ENCODE data around the gene DOCK4.

Gene DOCK4

DNA sequence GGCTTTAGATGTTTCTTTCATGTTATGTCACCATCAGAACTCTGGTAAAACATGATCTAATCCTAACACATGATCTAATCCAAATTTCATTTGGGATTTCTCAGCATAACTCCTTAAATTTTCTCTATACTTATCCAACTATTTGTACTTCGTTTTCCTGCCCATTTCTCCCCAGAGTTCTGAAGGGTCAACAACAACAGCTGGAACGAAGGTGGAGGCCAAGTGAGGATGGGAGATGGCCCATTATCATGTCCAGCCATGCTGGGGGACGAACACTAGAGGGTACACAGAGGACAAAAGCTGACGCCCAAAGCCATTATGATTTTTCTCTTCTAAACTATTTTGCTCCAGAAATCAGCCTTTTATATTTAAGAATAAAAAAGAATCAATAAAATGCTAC is 185.4 kb downstream of the DOCK4 start:
- peaks cover 3% of the 10 kb centered on the region for H3K27me3 Mint-ChIP-seq
- H3K36me3 Mint-ChIP-seq = no peaks in the 10 kb centered on the region
- no peaks in the 10 kb centered on the region for H3K9me3 Mint-ChIP-seq (ENCODE audit: low read depth)
- H3K4me3 Mint-ChIP-seq = no peak overlapping the region
- no peaks in the 10 kb centered on the region for H3K4me1 Mint-ChIP-seq (ENCODE audit: low read depth)
- H3K27ac Mint-ChIP-seq = no peak overlapping the region

DNA sequence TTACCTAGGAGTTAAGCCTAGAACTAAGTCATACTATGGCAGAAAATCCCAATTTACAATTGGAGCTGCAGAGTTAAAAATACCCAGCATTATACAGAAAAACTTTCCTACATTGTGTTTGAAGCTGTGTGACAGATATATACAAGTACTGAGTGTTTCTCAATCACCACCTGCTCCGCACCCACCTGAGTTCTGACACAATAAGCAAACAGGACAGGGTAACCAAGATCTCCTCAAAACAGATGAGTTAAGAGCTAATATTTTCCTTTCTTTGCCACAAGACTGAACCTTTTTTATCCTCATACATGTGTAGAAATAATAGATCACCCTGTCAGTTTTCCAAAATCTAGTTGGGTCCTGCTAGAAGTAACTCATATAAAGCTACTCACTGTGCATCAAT is 186.3 kb downstream of the DOCK4 start:
- Mint-ChIP-seq H3K36me3 (no peaks in the 10 kb centered on the region), H3K4me1 (ENCODE audit: low read depth) (no peaks in the 10 kb centered on the region), H3K27ac (no peak overlapping the region), H3K27me3 (peaks cover 3% of the 10 kb centered on the region), H3K9me3 (ENCODE audit: low read depth) (no peaks in the 10 kb centered on the region), H3K4me3 (no peak overlapping the region)

DNA sequence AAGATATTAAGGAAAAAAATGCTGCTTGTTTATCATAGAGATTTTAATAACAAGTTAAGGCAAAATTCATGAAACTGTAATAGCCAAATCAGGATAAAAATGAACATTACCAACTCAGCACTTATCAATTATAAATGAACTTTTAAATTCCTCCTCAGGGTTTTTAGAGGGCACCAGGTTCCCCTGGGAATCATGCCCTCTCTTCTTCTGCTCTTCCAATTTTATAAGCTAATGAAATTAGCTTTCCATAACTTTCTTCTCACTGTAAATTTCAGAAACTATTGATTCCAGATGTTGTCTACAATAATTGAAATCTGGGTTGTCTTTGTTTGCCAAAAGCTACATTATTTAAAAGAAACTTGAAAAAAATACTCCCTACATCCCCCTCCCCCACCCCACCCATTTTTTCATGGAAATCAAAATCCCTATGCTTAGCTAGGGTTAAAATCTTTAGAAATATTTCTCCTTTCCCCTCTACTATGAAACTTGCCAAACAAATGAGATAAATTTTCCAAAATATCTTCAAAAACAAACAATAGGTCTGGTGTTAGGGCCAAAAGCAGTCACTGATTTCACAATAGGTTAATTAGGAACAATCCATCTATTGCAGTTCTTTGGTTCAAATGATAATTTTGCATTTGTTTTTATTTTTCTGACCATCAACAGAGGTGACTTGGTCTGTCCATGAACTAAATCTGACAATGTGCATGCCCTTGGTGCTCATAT is 187.7 kb downstream of the DOCK4 start:
- no peak overlapping the region for H3K4me3 Mint-ChIP-seq

DNA sequence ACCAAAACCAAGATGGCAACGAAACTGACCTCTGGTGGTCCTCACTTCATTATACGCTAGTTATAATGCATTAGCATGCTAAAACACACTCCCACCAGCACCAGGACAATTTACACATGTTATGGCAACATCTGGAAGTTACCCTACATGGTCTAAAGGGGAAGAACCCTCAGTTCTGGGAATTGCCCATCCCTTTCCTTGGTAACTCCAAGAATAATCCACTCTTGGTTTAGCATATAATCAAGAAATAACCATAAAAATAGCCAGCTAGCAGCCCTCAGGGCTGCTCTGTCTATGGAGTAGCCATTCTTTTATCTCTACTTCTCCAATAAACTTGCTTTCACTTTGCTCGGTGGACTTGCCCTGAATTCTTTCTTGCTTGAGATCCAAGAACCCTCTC is 191.1 kb downstream of the DOCK4 start:
- Mint-ChIP-seq H3K36me3 (no peaks in the 10 kb centered on the region), H3K4me3 (no peak overlapping the region), H3K27me3 (no peaks in the 10 kb centered on the region), H3K9me3 (ENCODE audit: low read depth) (no peaks in the 10 kb centered on the region), H3K4me1 (ENCODE audit: low read depth) (no peaks in the 10 kb centered on the region), H3K27ac (no peak overlapping the region)

More for the DNA sequence above, 187.7 kb downstream of the DOCK4 start:
- H3K27me3 Mint-ChIP-seq = no peaks in the 10 kb centered on the region
- no peaks in the 10 kb centered on the region for H3K4me1 Mint-ChIP-seq (ENCODE audit: low read depth)
- H3K9me3 Mint-ChIP-seq (ENCODE audit: low read depth) = no peaks in the 10 kb centered on the region
- no peaks in the 10 kb centered on the region for H3K36me3 Mint-ChIP-seq
- H3K27ac Mint-ChIP-seq = no peak overlapping the region

DNA sequence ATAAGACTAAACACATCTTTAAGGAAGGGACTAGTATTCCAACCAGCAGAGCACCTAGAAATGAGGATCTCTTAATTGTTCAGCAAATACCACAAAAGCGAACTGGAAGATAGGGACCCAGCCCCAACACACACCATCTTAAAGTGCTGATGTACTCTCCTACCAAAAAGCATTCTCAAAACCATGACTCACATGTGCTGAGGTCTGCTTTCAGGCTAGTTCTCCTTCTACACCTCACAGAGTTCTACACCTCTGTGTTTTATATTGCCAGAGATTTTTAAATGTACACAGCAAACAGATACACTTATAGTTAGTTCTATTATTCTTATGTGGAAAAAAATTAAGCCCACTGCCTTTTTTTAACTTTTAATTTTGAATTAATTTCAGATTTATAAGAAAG is 191.9 kb downstream of the DOCK4 start:
- Mint-ChIP-seq H3K27ac (no peak overlapping the region), H3K36me3 (no peaks in the 10 kb centered on the region), H3K9me3 (ENCODE audit: low read depth) (no peaks in the 10 kb centered on the region), H3K4me3 (no peak overlapping the region), H3K27me3 (no peaks in the 10 kb centered on the region), H3K4me1 (ENCODE audit: low read depth) (no peaks in the 10 kb centered on the region)

- no peaks in the 10 kb centered on the region for H3K36me3 Mint-ChIP-seq
- H3K4me3 Mint-ChIP-seq = no peak overlapping the region
- H3K9me3 Mint-ChIP-seq (ENCODE audit: low read depth) = no peaks in the 10 kb centered on the region
- no peaks in the 10 kb centered on the region for H3K27me3 Mint-ChIP-seq
- no peak overlapping the region for H3K27ac Mint-ChIP-seq
- no peaks in the 10 kb centered on the region for H3K4me1 Mint-ChIP-seq (ENCODE audit: low read depth)
Observed at GRCh38 chr7:112013274-112013673, 192.9 kb downstream of the DOCK4 start.

DNA sequence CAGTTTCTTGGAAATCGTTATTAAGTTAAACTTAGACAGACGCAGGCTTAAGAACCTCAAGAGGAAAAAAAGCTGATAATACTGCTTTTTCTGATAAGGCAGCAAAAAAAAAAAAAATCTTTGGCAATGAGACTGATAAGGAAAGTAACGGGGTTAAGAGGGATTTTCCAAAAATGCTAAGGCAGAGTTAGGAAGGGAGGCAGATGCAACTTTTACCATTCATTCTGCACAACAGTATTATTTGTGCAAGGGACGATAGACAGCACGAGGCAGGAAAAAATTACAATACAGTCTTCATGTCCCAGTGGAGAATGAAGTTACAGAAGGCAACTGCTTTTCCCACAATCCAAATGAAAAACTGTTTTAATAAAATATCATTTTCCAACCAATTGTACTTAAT is 194.0 kb downstream of the DOCK4 start:
- no peaks in the 10 kb centered on the region for H3K27me3 Mint-ChIP-seq
- H3K9me3 Mint-ChIP-seq (ENCODE audit: low read depth) = no peaks in the 10 kb centered on the region
- no peaks in the 10 kb centered on the region for H3K4me1 Mint-ChIP-seq (ENCODE audit: low read depth)
- no peak overlapping the region for H3K4me3 Mint-ChIP-seq
- no peak overlapping the region for H3K27ac Mint-ChIP-seq
- no peaks in the 10 kb centered on the region for H3K36me3 Mint-ChIP-seq

GRCh38 chr7:112010994-112011393 is 195.2 kb downstream of the DOCK4 start:
- H3K4me3 Mint-ChIP-seq = no peak overlapping the region
- H3K27me3 Mint-ChIP-seq = no peaks in the 10 kb centered on the region
- H3K9me3 Mint-ChIP-seq (ENCODE audit: low read depth) = no peaks in the 10 kb centered on the region
- H3K36me3 Mint-ChIP-seq = no peaks in the 10 kb centered on the region
- no peak overlapping the region for H3K27ac Mint-ChIP-seq
- H3K4me1 Mint-ChIP-seq (ENCODE audit: low read depth) = no peaks in the 10 kb centered on the region

DNA sequence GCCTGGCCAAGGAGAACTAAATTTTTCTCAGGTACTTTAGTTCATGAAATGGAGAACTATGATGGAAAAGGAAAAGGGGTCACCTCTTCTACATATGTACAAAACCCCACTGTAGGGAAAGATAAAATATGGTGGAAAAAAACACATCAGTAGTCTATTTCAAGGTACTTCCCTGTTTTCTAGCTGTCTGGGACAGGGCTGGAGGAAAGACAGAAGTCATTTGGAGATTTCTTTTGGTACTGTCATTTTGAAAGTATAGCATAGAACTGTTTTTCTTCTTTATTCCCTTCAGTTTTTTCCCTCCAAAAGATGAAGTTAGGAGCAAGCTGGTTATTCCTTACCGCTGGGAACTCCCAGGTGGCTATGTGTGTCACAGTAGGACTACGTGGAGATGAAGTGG is 196.1 kb downstream of the DOCK4 start:
- H3K9me3 Mint-ChIP-seq (ENCODE audit: low read depth) = no peaks in the 10 kb centered on the region
- no peaks in the 10 kb centered on the region for H3K4me1 Mint-ChIP-seq (ENCODE audit: low read depth)
- H3K36me3 Mint-ChIP-seq = no peaks in the 10 kb centered on the region
- H3K4me3 Mint-ChIP-seq = no peak overlapping the region
- no peaks in the 10 kb centered on the region for H3K27me3 Mint-ChIP-seq
- no peak overlapping the region for H3K27ac Mint-ChIP-seq

DNA sequence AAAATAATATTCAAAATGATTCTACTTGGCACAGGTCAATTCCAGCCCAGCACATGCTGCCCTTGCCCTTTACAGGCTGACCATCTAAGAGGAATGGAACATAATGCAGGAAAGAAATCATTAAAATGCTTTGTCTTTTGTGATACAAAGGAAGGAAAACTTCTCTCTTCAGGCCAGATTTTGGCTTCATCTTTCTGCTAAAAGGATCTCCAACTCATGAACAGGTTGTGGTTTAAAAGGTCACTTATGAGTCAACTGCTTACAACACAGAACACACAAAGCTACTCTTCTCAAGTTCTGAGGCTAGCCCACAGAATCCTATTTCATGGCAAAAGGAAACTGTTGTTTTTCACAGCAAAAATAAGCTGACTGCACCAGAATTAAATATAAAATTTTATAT is 197.1 kb downstream of the DOCK4 start:
- Mint-ChIP-seq H3K27ac (no peak overlapping the region), H3K27me3 (no peaks in the 10 kb centered on the region), H3K4me1 (ENCODE audit: low read depth) (no peaks in the 10 kb centered on the region), H3K4me3 (no peak overlapping the region), H3K9me3 (ENCODE audit: low read depth) (no peaks in the 10 kb centered on the region), H3K36me3 (no peaks in the 10 kb centered on the region)

DNA sequence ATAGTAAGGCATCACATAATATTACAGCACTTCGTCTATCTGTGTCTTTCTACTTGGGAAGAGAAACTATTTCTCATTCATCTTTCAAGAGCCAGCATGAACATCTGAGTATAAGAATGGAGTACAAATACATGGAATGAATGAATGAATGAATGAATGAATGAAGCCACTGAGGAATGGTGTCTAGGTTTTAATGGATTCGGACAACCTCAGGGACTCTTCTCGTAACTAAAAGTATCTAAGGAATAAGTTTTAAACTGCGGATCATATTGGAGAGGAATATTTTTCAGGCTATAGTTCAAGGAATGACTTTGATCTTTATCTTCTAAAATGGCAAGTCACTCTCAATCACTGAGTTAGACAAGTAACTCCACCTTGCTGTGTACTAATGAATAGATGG is 199.0 kb downstream of the DOCK4 start:
- Mint-ChIP-seq H3K27ac (no peak overlapping the region), H3K9me3 (ENCODE audit: low read depth) (no peaks in the 10 kb centered on the region), H3K4me1 (ENCODE audit: low read depth) (no peaks in the 10 kb centered on the region), H3K27me3 (no peaks in the 10 kb centered on the region), H3K4me3 (no peak overlapping the region), H3K36me3 (no peaks in the 10 kb centered on the region)

DNA sequence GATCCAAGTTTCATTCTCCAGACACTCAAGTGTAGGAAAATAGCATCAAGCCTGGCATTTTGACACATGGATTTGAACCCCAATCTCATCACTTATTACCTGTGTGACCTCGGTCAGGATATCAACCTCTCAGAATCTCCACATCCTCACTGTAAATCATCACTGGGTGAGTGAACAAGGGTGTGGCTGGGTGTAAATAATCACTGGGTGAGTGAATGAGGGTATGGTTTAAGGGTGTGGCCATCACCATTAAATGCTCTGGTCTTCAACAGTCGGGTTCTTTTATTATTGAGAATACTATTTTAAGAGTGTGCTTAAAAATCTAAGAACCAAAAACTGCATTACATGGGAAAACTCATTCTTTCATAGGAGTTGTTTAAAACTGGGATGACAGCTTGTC is 200.1 kb downstream of the DOCK4 start:
- no peaks in the 10 kb centered on the region for H3K36me3 Mint-ChIP-seq
- H3K9me3 Mint-ChIP-seq (ENCODE audit: low read depth) = no peaks in the 10 kb centered on the region
- H3K4me3 Mint-ChIP-seq = no peak overlapping the region
- no peaks in the 10 kb centered on the region for H3K27me3 Mint-ChIP-seq
- H3K4me1 Mint-ChIP-seq (ENCODE audit: low read depth) = no peaks in the 10 kb centered on the region
- no peak overlapping the region for H3K27ac Mint-ChIP-seq

DNA sequence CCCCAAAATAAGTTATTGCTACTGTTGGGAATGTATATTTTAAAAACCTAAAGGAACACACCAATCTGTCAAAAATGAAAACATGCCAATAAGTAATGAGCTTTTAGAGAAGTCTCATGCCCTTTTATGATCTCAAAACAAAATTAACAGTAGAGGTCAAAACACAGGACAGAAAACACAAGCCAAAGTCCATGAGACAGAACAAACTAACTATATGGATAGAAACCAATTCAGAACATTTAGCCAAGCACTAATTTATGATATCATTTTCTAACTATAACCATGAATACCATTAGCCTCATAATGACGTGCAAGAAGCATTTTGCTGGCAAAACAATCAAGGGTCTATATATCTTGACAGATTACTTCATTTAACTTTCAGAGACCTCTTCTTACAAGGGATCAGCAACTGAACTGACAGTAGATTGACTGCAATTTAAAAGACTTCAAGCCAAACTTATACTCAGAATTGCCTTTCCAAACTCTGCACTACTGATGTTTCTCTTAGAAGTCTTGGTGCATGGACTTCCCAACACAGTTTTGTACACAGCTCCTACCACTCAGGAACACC is 200.9 kb downstream of the DOCK4 start:
- Mint-ChIP-seq H3K4me1 (ENCODE audit: low read depth) (no peaks in the 10 kb centered on the region), H3K27ac (no peak overlapping the region), H3K4me3 (no peak overlapping the region), H3K36me3 (no peaks in the 10 kb centered on the region), H3K27me3 (no peaks in the 10 kb centered on the region), H3K9me3 (ENCODE audit: low read depth) (no peaks in the 10 kb centered on the region)

- Mint-ChIP-seq H3K9me3 (ENCODE audit: low read depth) (no peaks in the 10 kb centered on the region), H3K27ac (no peak overlapping the region), H3K36me3 (no peaks in the 10 kb centered on the region), H3K4me3 (no peak overlapping the region), H3K4me1 (ENCODE audit: low read depth) (no peaks in the 10 kb centered on the region), H3K27me3 (peaks cover 1% of the 10 kb centered on the region)
Observed at GRCh38 chr7:112001091-112001826, 204.9 kb downstream of the DOCK4 start.

- H3K27me3 Mint-ChIP-seq = peaks cover 1% of the 10 kb centered on the region
- H3K4me1 Mint-ChIP-seq (ENCODE audit: low read depth) = no peaks in the 10 kb centered on the region
- no peaks in the 10 kb centered on the region for H3K9me3 Mint-ChIP-seq (ENCODE audit: low read depth)
- no peak overlapping the region for H3K4me3 Mint-ChIP-seq
- H3K27ac Mint-ChIP-seq = no peak overlapping the region
- H3K36me3 Mint-ChIP-seq = no peaks in the 10 kb centered on the region
Observed at GRCh38 chr7:111998326-111998725, 207.9 kb downstream of the DOCK4 start.
